ENCODE data around the gene FKBP1C. TPM values are rescaled to one million over a fixed set of nuclear protein-coding genes. Genes with fewer than 3 reads are reported as not detected.

FKBP1C gene
- total RNA-seq, 2 donors from 2014 or later, result 0.26 to 0.62 TPM

GRCh38 chr6:63249875-63250482 lies 38.7 kb downstream of the FKBP1C start:
- no peak for ATAC-seq
- DNase-seq, result no peak
- intact Hi-C loops (cut with DNase I), result no loop called here

GRCh38 chr6:63259153-63259552 lies 47.9 kb downstream of the FKBP1C start:
- intact Hi-C loops (cut with DNase I), result no loop called here
- DNase-seq, result no peak
- ATAC-seq, result no peak

- ATAC-seq, result no peak
- DNase-seq, result no peak
- intact Hi-C loops (cut with DNase I), result no loop called here
These were observed 50.6 kb downstream of the FKBP1C start for GRCh38 chr6:63261820-63262219.

Other genes with a start within 250 kb of the FKBP1C start
- gene LGSN, start 108.5 kb downstream of the FKBP1C start, total RNA-seq, result not detected

Measured in left cardiac atrium (tissue), 4 donors.